SK-N-MC (cell line): ENCODE results near the gene TNP2.
"Not testable (repeated sequence)": the region's sequence is repeated elsewhere in the genome, so short reads cannot be mapped to it uniquely, and the experiment has no call there.

ENCODE experiments used
- DNase-seq: peaks from one replicate; pipeline ENCODE4 v3.0.0-alpha.2; 2011; ENCODE audit warnings: low read depth, low spot score
- H3K27ac ChIP-seq: fragments of 200-600 bp; sonication (generic); 2 replicates; pipeline ENCODE4 v1.5.1; 2016; ENCODE audit warnings: mixed run types
- H3K36me3 ChIP-seq: fragments of 200-600 bp; sonication (generic); 2 replicates; pipeline ENCODE4 v1.6.1; 2017; ENCODE audit warnings: antibody characterized with exemption, low read length, mixed read lengths; ENCODE audit not compliant: insufficient read depth
- H3K4me3 ChIP-seq: fragments of 200-600 bp; sonication (generic); 2 replicates; pipeline ENCODE4 v1.5.1; 2016
- H3K9ac ChIP-seq: fragments of 200-600 bp; sonication (generic); 2 replicates; pipeline ENCODE4 v1.8.0; 2017; ENCODE audit warnings: mixed run types, mixed read lengths; ENCODE audit not compliant: insufficient read length
- H3K9me3 ChIP-seq: fragments of 200-600 bp; sonication (generic); 2 replicates; pipeline ENCODE4 v1.6.1; 2017; ENCODE audit warnings: low read depth, mild to moderate bottlenecking, antibody characterized with exemption, low read length, moderate library complexity, mixed read lengths
- EZH2 ChIP-seq: fragments of 200-600 bp; sonication (generic); IDR thresholded peaks from one replicate; pipeline ENCODE4 v1.6.1; 2017; ENCODE audit warnings: antibody characterized with exemption
- FOXP2 ChIP-seq: optimal IDR thresholded peaks from 2 replicates; pipeline ENCODE3; 2011; ENCODE audit warnings: mild to moderate bottlenecking, moderate library complexity; ENCODE audit not compliant: insufficient read depth; ENCODE audit errors: extremely low read length, control extremely low read depth
- POLR2AphosphoS5 ChIP-seq: IDR thresholded peaks from 2 replicates; pipeline ENCODE4 v1.6.1; 2012; ENCODE audit warnings: mild to moderate bottlenecking, low read depth, low read length, borderline replicate concordance

The TNP2 gene

DNA sequence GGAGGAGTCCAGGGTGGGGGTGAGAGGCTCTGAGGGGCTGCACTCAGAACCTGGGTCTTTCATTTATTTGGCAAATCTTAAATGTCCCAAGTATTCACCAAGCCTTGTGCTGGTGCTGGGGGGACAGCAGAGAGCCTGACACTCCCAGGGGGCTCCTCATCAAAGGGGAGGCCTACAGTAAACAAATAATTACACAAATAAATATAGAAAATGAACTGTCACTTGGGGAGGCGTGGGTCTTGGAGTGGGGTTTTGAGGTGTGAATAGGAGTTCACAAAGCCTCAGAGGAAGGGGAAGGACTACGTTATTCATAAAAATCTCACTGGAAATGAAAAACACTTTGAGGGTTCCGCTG lies 27.2 kb upstream of the TNP2 start:
- no peak overlapping the region for H3K4me3 ChIP-seq
- H3K9me3 ChIP-seq: no peaks in the 10 kb centered on the region
- no peaks in the 10 kb centered on the region for H3K36me3 ChIP-seq
- H3K27ac ChIP-seq: no peak overlapping the region
- TF ChIP-seq FOXP2: no peak
- no peak for TF ChIP-seq EZH2
- TF ChIP-seq POLR2AphosphoS5: no peak
- no peak overlapping the region for H3K9ac ChIP-seq
- no peak for DNase-seq

DNA sequence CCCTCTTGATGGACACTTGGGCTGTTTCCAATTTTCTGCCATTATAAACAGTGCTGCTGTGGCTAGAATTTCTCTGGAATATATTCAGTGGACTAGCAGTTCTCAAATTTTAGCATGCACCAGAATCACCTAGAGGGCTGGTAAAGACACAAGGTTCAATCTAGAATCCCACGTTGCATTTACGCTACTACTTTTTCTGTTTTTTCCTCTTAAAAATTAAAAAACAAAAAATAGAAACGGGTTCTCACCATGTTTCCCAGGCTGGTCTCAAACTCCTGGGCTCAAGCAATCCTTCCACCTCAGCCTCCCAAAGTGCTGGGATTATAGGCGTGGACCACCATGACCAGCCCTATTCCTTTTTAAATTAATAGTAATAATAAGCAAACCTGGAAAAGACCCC lies 26.5 kb upstream of the TNP2 start:
- TF ChIP-seq FOXP2 (no peak), EZH2 (no peak), POLR2AphosphoS5 (no peak)
- Histone ChIP-seq H3K9me3 (no peaks in the 10 kb centered on the region), H3K9ac (no peak overlapping the region), H3K27ac (no peak overlapping the region), H3K36me3 (no peaks in the 10 kb centered on the region), H3K4me3 (no peak overlapping the region)
- DNase-seq: no peak

DNA sequence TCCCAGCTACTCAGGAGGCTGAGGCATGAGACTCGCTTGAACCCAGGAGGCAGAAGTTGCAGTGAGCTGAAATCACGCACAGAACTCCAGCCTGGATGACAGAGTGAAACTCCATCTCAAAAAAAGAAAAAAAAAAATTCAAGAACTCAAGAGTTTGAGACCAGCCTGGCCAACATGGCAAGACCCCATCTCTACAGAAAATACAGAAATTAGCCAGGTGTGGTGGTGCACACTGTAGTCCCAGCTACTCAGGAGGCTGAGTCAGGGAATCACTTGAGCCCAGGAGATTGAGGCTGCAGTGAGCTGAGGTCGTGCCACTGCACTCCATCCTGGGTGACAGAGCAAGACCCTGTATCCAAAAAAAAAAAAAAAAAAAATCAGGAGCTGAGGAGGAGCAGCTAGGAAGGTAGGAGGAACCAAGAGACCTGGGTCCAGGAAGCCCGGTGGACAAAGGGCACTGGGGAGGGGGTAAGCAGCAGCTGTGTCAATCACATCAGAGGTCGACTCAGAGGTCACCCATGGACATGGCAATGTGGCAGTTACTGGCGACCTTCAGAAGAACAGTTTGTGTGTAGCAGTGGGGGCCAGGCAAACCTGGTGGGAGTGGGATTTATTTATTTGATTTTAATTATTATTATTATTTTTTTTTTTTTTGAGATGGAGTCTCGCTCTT lies 23.1 kb upstream of the TNP2 start:
- H3K27ac ChIP-seq: no peak overlapping the region
- no peak overlapping the region for H3K9ac ChIP-seq
- no peak overlapping the region for H3K4me3 ChIP-seq
- no peak for TF ChIP-seq FOXP2
- DNase-seq: no peak
- H3K36me3 ChIP-seq: no peaks in the 10 kb centered on the region
- no peaks in the 10 kb centered on the region for H3K9me3 ChIP-seq

DNA sequence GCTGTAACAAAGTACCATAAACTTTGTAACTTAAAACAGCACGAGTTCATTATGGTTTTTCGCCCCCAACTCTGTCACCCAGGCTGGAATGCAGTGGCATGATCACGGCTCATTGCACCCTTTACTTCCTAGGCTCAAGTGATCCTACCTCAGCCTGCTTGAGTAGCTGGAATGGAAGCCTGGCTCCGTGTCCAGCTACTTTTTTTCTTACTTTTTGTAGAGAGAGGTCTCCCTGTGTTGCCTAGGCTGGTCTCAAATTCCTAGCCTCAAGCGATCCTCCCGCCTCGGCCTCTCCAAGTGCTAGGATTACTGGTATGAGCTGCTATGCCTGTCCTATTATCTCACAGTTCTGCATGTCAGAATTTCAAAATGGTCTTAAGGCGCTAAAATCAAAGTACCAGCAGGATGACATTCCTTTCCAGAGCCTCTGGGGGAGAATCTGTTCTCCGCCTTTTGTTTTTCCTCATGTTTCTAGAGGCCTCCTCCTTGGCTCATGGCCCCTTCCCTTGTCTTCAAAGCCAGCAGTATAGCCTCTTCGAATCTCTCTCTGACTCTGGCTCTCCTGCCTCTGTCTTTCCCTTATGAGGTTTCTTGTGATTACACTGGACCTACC lies 22.1 kb upstream of the TNP2 start:
- H3K27ac ChIP-seq: no peak overlapping the region

DNA sequence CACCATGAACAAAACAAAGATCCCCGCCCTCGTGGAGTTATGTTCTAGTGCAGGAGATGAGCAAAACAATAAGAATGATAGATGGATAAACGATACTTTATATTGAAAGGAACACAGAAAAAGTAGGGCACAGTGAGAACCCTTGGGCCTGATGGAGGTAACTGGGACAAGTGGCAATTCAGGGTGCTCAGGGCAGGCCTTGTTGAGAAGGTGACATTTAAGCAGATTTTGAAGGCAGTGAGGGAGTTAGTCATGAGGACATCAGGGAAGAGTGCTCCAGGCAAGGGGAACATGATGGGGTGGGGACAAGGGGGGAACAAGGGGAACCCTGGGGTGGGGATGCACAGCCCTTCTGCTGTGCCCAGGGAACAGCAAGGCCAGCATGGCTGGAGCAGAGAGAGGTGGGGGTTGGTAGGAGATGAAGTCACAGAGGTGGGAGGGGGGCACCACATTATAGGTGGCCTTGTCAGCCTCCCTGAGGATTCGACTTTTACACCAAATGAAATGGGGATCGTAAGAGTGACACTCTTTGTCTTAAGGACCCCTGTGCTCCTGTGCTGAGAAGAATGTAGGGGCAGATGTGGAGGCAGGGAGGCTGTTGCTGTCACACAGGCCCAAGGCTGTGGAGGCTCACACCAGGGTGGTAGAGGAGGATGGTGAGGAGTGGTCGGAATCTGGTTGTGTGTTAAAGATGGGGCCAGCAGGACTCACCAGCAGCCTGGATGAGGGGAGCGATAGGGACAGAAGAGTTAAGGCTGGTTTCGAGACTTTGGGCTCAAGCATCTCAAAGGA lies 21.2 kb upstream of the TNP2 start:
- no peak overlapping the region for H3K27ac ChIP-seq
- H3K9ac ChIP-seq: no peak overlapping the region
- TF ChIP-seq FOXP2 (no peak), EZH2 (no peak), POLR2AphosphoS5 (no peak)
- H3K4me3 ChIP-seq: no peak overlapping the region
- DNase-seq: no peak
- H3K9me3 ChIP-seq: no peaks in the 10 kb centered on the region
- H3K36me3 ChIP-seq: no peaks in the 10 kb centered on the region

More for the DNA sequence above, 22.1 kb upstream of the TNP2 start:
- H3K4me3 ChIP-seq: no peak overlapping the region
- no peak for TF ChIP-seq POLR2AphosphoS5
- TF ChIP-seq EZH2: no peak
- TF ChIP-seq FOXP2: no peak
- H3K36me3 ChIP-seq: no peaks in the 10 kb centered on the region
- H3K9ac ChIP-seq: no peak overlapping the region
- no peaks in the 10 kb centered on the region for H3K9me3 ChIP-seq
- no peak for DNase-seq

DNA sequence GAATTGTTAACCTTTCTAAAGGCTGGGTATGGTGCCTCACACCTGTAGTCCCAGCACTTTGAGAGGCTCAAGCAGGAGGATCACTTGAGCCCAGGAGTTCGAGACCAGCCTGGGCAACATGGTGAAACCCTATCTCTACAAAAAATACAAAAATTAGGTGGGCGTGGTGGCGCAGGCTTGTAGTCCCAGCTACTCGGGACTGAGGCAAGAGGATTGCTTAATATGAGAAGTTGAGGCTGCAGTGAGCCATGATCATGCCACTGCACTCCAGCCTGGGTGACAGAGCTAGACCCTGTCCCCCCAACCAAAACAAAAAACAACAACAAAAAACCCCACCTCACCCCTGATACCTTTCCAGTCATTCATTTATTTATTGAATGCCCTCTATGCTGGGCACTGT lies 20.6 kb upstream of the TNP2 start:
- not testable (repeated sequence) for H3K36me3 ChIP-seq, DNase-seq, H3K9ac ChIP-seq, H3K27ac ChIP-seq, H3K9me3 ChIP-seq, H3K4me3 ChIP-seq

DNA sequence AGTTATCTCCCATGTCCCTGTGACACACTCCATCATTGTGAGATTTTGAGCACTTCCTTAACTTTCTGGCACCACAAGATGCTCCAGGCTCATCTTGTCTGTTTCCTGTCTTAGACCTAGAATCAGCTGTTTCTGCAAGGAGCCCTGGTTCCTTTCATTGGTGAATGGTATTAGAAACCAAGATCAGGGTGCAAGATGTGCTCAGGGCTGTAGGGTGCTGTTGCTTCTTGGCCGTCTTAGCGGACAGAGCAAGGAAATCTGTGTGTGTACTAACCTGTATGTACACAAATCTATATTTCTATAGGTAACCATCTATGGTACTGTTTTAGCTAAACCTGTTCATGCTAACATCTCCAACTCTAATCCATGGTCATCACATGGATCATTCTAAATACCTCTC lies 20.1 kb upstream of the TNP2 start:
- no peak for DNase-seq
- no peak overlapping the region for H3K9ac ChIP-seq
- H3K4me3 ChIP-seq: no peak overlapping the region
- H3K27ac ChIP-seq: no peak overlapping the region
- TF ChIP-seq POLR2AphosphoS5: no peak
- TF ChIP-seq EZH2: no peak
- H3K36me3 ChIP-seq: no peaks in the 10 kb centered on the region
- no peaks in the 10 kb centered on the region for H3K9me3 ChIP-seq

DNA sequence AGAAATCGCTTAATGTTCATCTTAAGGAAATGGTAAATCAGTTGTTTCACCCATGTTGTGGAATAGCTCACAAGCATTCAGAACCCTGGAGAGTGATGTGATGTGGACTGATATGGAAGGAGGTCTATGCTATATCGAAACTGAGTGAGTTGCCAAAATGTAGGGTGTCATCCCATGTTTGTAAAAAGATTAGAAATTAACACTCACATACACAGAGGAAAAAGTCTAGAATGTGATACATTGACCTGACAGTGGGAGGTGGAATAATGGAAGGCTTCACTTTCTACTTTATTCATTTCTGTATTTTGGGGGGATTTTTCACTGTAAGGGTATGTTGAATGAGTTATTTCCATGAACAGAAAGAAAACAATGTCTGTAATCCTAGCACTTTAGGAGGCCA lies 16.7 kb upstream of the TNP2 start:
- DNase-seq: no peak
- no peak for TF ChIP-seq FOXP2
- H3K9ac ChIP-seq: no peak overlapping the region
- no peak overlapping the region for H3K4me3 ChIP-seq
- no peaks in the 10 kb centered on the region for H3K9me3 ChIP-seq
- H3K27ac ChIP-seq: no peak overlapping the region
- H3K36me3 ChIP-seq: no peaks in the 10 kb centered on the region

DNA sequence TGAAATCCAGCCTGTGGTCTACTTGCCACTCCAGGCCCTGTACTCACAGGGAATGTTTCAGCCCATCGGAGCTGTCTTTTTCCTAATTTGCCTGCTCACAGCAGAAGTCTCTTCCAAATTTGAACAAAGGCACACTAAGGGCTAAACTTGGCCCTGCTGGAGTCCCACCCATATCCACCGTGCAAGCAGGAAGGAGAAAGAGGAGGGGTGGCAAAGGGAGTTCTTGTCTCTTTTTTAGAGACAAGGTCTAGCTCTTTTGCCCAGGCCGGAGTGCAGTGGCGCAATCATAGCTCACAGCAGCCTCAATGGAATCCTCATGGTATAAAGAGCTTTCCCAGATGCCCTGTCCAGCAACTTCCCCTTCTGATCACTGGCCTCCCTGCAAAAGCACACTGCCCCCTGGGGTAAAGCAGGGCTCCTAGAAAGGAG lies 14.7 kb upstream of the TNP2 start:
- H3K4me3 ChIP-seq: no peak overlapping the region
- DNase-seq: no peak
- H3K36me3 ChIP-seq: no peaks in the 10 kb centered on the region
- no peak for TF ChIP-seq EZH2
- TF ChIP-seq POLR2AphosphoS5: no peak
- no peak for TF ChIP-seq FOXP2
- no peaks in the 10 kb centered on the region for H3K9me3 ChIP-seq
- H3K27ac ChIP-seq: no peak overlapping the region
- H3K9ac ChIP-seq: no peak overlapping the region
